HG02623 (cell line): ENCODE data around the gene CEP170.

Source experiments
- ATAC-seq: cut with Tn5 transposase; IDR thresholded peaks from one replicate; pipeline ENCODE4 v1.9.1; 2021; ENCODE audit warnings: moderate library complexity; ENCODE audit not compliant: unreplicated experiment

CEP170 gene

GRCh38 chr1:243254927-243255790, at the start of gene CEP170:
Gene CEP170, minus strand, starts transcription at chr1:243255281. Its CDS starts 30,001 bp downstream, at chr1:243225280.
- ATAC-seq = peak; percentile 43

- ATAC-seq = no peak
Observed at GRCh38 chr1:243301059-243301458, 46.0 kb upstream of the CEP170 start.

GRCh38 chr1:243299069-243299468, 44.0 kb upstream of the CEP170 start:
- ATAC-seq = no peak

- no peak for ATAC-seq
Observed at GRCh38 chr1:243294723-243295121, 39.6 kb upstream of the CEP170 start.

GRCh38 chr1:243293941-243294722, 39.1 kb upstream of the CEP170 start:
- no peak for ATAC-seq

- ATAC-seq = no peak
Observed at GRCh38 chr1:243292117-243292516, 37.0 kb upstream of the CEP170 start.

- ATAC-seq = no peak
Observed at GRCh38 chr1:243291292-243291691, 36.2 kb upstream of the CEP170 start.

- no peak for ATAC-seq
Observed at GRCh38 chr1:243288062-243288461, 33.0 kb upstream of the CEP170 start.

GRCh38 chr1:243287652-243288051, 32.6 kb upstream of the CEP170 start:
- peak; percentile 88 for ATAC-seq

- ATAC-seq = no peak
Observed at GRCh38 chr1:243287123-243287460, 32.0 kb upstream of the CEP170 start.

- no peak for ATAC-seq
Observed at GRCh38 chr1:243286409-243287122, 31.5 kb upstream of the CEP170 start.

- no peak for ATAC-seq
Observed at GRCh38 chr1:243281672-243282071, 26.6 kb upstream of the CEP170 start.

- ATAC-seq = no peak
Observed at GRCh38 chr1:243280571-243281129, 25.6 kb upstream of the CEP170 start.

- ATAC-seq = no peak
Observed at GRCh38 chr1:243275316-243275715, 20.2 kb upstream of the CEP170 start.

GRCh38 chr1:243273945-243274344, 18.9 kb upstream of the CEP170 start:
- no peak for ATAC-seq

GRCh38 chr1:243273506-243273905, 18.4 kb upstream of the CEP170 start:
- no peak for ATAC-seq

GRCh38 chr1:243272401-243272800, 17.3 kb upstream of the CEP170 start:
- ATAC-seq = no peak

- no peak for ATAC-seq
Observed at GRCh38 chr1:243271996-243272395, 16.9 kb upstream of the CEP170 start.

GRCh38 chr1:243270097-243270864, 15.2 kb upstream of the CEP170 start:
- ATAC-seq = no peak

GRCh38 chr1:243269461-243269801, 14.3 kb upstream of the CEP170 start:
- no peak for ATAC-seq
